Panc1 (cell line): ENCODE measurements around the gene ALPK1.

Experiments used
- CTCF ChIP-seq: fragments of 450-650 bp; IDR thresholded peaks from 2 replicates; pipeline ENCODE4 v1.5.1; 2017; ENCODE audit warnings: mild to moderate bottlenecking
- POLR2AphosphoS5 ChIP-seq: IDR thresholded peaks from 2 replicates; pipeline ENCODE4 v1.6.1; 2012; ENCODE audit warnings: mild to moderate bottlenecking, low read depth, low read length, moderate library complexity
- REST ChIP-seq, 2 experiments: IDR thresholded peaks; 2 replicates each; pipeline ENCODE4 v1.6.1; 2011 to 2012; ENCODE audit warnings: low read depth in 2 of 2, control low read depth in 1 of 2, low read length in 1 of 2, mild to moderate bottlenecking in 1 of 2, moderate library complexity in 1 of 2; ENCODE audit not compliant: insufficient read depth in 1 of 2
- SIN3A ChIP-seq: IDR thresholded peaks from 2 replicates; pipeline ENCODE4 v1.6.1; 2012; ENCODE audit warnings: low read depth, mild to moderate bottlenecking, low read length, moderate library complexity, borderline replicate concordance; ENCODE audit not compliant: insufficient read depth
- TCF7L2 ChIP-seq: IDR thresholded peaks from 2 replicates; pipeline ENCODE4 v1.6.1; 2011; ENCODE audit warnings: mild to moderate bottlenecking, low read depth, low read length, inconsistent platforms

GRCh38 chr4:112431158-112431557 is 134.0 kb downstream of the ALPK1 start:
- TF ChIP-seq CTCF (no peak), POLR2AphosphoS5 (no peak), REST (IDR thresholded peaks at IDR 0.05; ENCODE audit: insufficient read depth in 1 of 2, low read depth in 2 of 2, low read length in 1 of 2) (no peak), SIN3A (no peak), TCF7L2 (no peak)
